GM12878 (cell line): ENCODE measurements around the gene SLC15A1. TPM values are rescaled to one million over a fixed set of nuclear protein-coding genes. Genes with fewer than 3 reads are reported as not detected.

ENCODE experiments used
- ATAC-seq: fragments of 200-7000 bp; cut with Tn5 transposase; 3 replicates; pipeline ENCODE4 v1.9.1; 2020; ENCODE audit warnings: mild to moderate bottlenecking, moderate library complexity
- BruUV-seq: library from RNA; stranded (reverse); fragments of 400-500 nt; replicated peaks from 2 replicates; lab custom pipeline; 2021; lab: Mats Ljungman, UMichigan
- CTCF ChIA-PET: fragments of 300-600 bp; sonication (Branson Sonifier 250); formaldehyde crosslinking; extraction: SDS; loops from one replicate; lab custom pipeline; 2021; ENCODE audit warnings: inconsistent platforms; lab: Yijun Ruan, JAX
- POLR2A ChIA-PET: fragments of 350-600 bp; formaldehyde crosslinking; extraction: SDS; loops from one replicate; lab custom pipeline; 2021; ENCODE audit warnings: inconsistent platforms; lab: Charles Lee
- RAD21 ChIA-PET: fragments of 300-600 bp; sonication (Branson Sonifier 250); formaldehyde crosslinking; loops from one replicate; lab custom pipeline; 2023; ENCODE audit warnings: antibody characterized with exemption; ENCODE audit not compliant: unreplicated experiment; lab: Charles Lee
- SMC1A ChIA-PET: fragments of 300-600 bp; sonication (Branson Sonifier 250); formaldehyde crosslinking; loops from one replicate; lab custom pipeline; 2023; ENCODE audit not compliant: unreplicated experiment, uncharacterized antibody; lab: Charles Lee
- DNase-seq: peaks from one replicate; pipeline ENCODE4 v3.0.0-alpha.2; 2011; ENCODE audit warnings: low read depth, low spot score
- FAIRE-seq: peaks from 3 replicates; lab custom pipeline; 2011; peaks lifted over from hg19 to GRCh38; lab: Jason Lieb, UNC
- H2AFZ ChIP-seq: 2 replicates; pipeline ENCODE4 v1.6.0; 2011; ENCODE audit warnings: low read depth, low read length, control low read depth; ENCODE audit not compliant: control insufficient read depth
- H3K27ac ChIP-seq: 2 replicates; pipeline ENCODE4 v1.5.1; 2011; ENCODE audit warnings: control low read depth; ENCODE audit not compliant: control insufficient read depth, insufficient read depth
- H3K27me3 ChIP-seq, 2 experiments: replicated peaks in 1 of 2; 2 replicates each; pipeline versions ENCODE4 v1.6.0 to v1.6.1; 2011; ENCODE audit warnings: low read length in 1 of 2; ENCODE audit not compliant: control insufficient read depth in 2 of 2, insufficient read depth in 2 of 2
- H3K36me3 ChIP-seq, 2 experiments: 2 replicates each; pipeline ENCODE4 v1.5.1; 2011; ENCODE audit warnings: low read length in 1 of 2; ENCODE audit not compliant: control insufficient read depth in 2 of 2, insufficient read depth in 2 of 2
- H3K4me1 ChIP-seq: 2 replicates; pipeline ENCODE4 v1.6.1; 2011; ENCODE audit warnings: mild to moderate bottlenecking, low read length, moderate library complexity, mixed read lengths; ENCODE audit not compliant: control insufficient read depth, insufficient read depth
- H3K4me2 ChIP-seq: 2 replicates; pipeline ENCODE4 v1.6.0; 2011; ENCODE audit warnings: control low read depth; ENCODE audit not compliant: control insufficient read depth, insufficient read depth
- H3K4me3 ChIP-seq: fragments of 200-600 bp; sonication (generic); 2 replicates; pipeline ENCODE4 v1.5.1; 2016
- H3K79me2 ChIP-seq: 2 replicates; pipeline ENCODE4 v1.6.0; 2011; ENCODE audit warnings: low read length; ENCODE audit not compliant: control insufficient read depth, insufficient read depth
- H3K9ac ChIP-seq: 2 replicates; pipeline ENCODE4 v1.8.0; 2011; ENCODE audit warnings: low read length, control low read depth, mixed read lengths; ENCODE audit not compliant: control insufficient read depth, insufficient read depth
- H3K9me3 ChIP-seq: replicated peaks from 3 replicates; pipeline ENCODE4 v1.5.1; 2011; ENCODE audit warnings: mild to moderate bottlenecking, low read length; ENCODE audit not compliant: control insufficient read depth, insufficient read depth
- H4K20me1 ChIP-seq: 2 replicates; pipeline ENCODE4 v1.6.0; 2011; ENCODE audit not compliant: control insufficient read depth, insufficient read depth
- BMI1 ChIP-seq: fragments of 450-650 bp; IDR thresholded peaks from 2 replicates; pipeline ENCODE4 v1.6.1; 2016; ENCODE audit warnings: mild to moderate bottlenecking, moderate library complexity, borderline replicate concordance
- CREM ChIP-seq: IDR thresholded peaks from 2 replicates; pipeline ENCODE4 v1.6.1; 2014; ENCODE audit warnings: antibody characterized with exemption, low read depth
- FOS ChIP-seq: IDR thresholded peaks from 3 replicates; pipeline ENCODE4 v1.6.1; 2011; ENCODE audit warnings: borderline replicate concordance; ENCODE audit not compliant: insufficient read length; ENCODE audit errors: extremely low read depth
- HCFC1 ChIP-seq: fragments of 150-350 bp; IDR thresholded peaks from 2 replicates; pipeline ENCODE4 v1.6.1; 2014; ENCODE audit warnings: low read length
- IRF4 ChIP-seq: IDR thresholded peaks from 2 replicates; pipeline ENCODE4 v1.6.1; 2011; ENCODE audit warnings: low read depth, low read length
- LARP7 ChIP-seq: fragments of 450-650 bp; IDR thresholded peaks from 2 replicates; pipeline ENCODE4 v1.6.1; 2017; ENCODE audit warnings: mild to moderate bottlenecking
- PML ChIP-seq: IDR thresholded peaks from 2 replicates; pipeline ENCODE4 v1.6.1; 2012; ENCODE audit warnings: low read length, inconsistent platforms
- SIX5 ChIP-seq: IDR thresholded peaks from 2 replicates; pipeline ENCODE4 v1.6.1; 2011; ENCODE audit warnings: mild to moderate bottlenecking, low read depth, low read length, moderate library complexity; ENCODE audit not compliant: severe bottlenecking
- SREBF1 ChIP-seq: IDR thresholded peaks from 2 replicates; pipeline ENCODE4 v1.6.1; 2012; ENCODE audit warnings: mild to moderate bottlenecking, low read length
- SRF ChIP-seq, 2 experiments: IDR thresholded peaks; 2 replicates each; pipeline ENCODE4 v1.6.1; 2011; ENCODE audit warnings: low read depth in 2 of 2, low read length in 2 of 2, mild to moderate bottlenecking in 1 of 2, moderate library complexity in 1 of 2
- STAT1 ChIP-seq: fragments of 450-650 bp; conservative IDR thresholded peaks from 2 replicates; pipeline ENCODE4 v1.6.1; 2014; ENCODE audit warnings: antibody characterized with exemption, mild to moderate bottlenecking
- ZNF274 ChIP-seq: IDR thresholded peaks from one replicate; pipeline ENCODE4 v1.8.0; 2011; ENCODE audit not compliant: insufficient read length, insufficient read depth
- WGBS: methylation state at CpG from one replicate; pipeline ENCODE4 v1.1.6; 2016; ENCODE audit warnings: low lambda C conversion rate; ENCODE audit not compliant: insufficient replicate concordance, insufficient coverage; ENCODE audit errors: missing lambda C conversion rate; 5-methylcytosine and 5-hydroxymethylcytosine counted together
- in situ Hi-C: fragments of 300-500 bp; cut with MboI; formaldehyde crosslinking; loops from 9 replicates; pipeline ENCODE4 v1.14.3; 2018; ENCODE audit warnings: mixed read lengths
- intact Hi-C: fragments of 100-400 bp; cut with micrococcal nuclease; formaldehyde crosslinking; loops from one replicate; pipeline ENCODE4 v1.14.2; 2022; ENCODE audit not compliant: unreplicated experiment
- polyA plus RNA-seq, 11 experiments: library from polyadenylated mRNA; depleted of rRNA in 4 of 11; unstranded in 6 of 11; stranded (reverse) in 5 of 11; fragments of >200 nt; fragmentation: Nextera tagmentation in 4 of 11; fragmentation: Illumina TruSeq in 1 of 11; extraction: Ambion mirVana in 4 of 11; extraction: Trizol in 1 of 11; gene quantifications; 1 replicate in 1 of 11; 2 replicates in 10 of 11; pipeline versions ENCODE4 v1.2.1 to v1.2.3, GENCODE V29; 2011 to 2016; ENCODE audit warnings: inconsistent platforms in 2 of 11, missing spikeins in 2 of 11, low read depth in 1 of 11
- total RNA-seq, 4 experiments: library from RNA; depleted of rRNA in 3 of 4; stranded (reverse); fragments of >200 nt in 3 of 4; fragmentation: Illumina TruSeq in 1 of 4; extraction: Trizol in 1 of 4; gene quantifications; 2 replicates each; pipeline versions ENCODE4 v1.2.1 to v1.2.3, GENCODE V29; 2013 to 2021
- TF ChIP-seq, protein P1 (sequence below): fragments of 450-650 bp; IDR thresholded peaks from 2 replicates; pipeline ENCODE4 v1.6.1; 2017; ENCODE audit warnings: mild to moderate bottlenecking, low read depth, inconsistent platforms; ENCODE audit not compliant: poor library complexity, severe bottlenecking
- TF ChIP-seq, protein P2 (sequence below): fragments of 450-650 bp; IDR thresholded peaks from 2 replicates; pipeline ENCODE4 v1.6.1; 2017; ENCODE audit warnings: mild to moderate bottlenecking, moderate library complexity

Gene SLC15A1
- total and polyA plus RNA-seq, 10 of the 15 experiments (the other 5 are each of a cell fraction or from before 2014, with no cell fraction given) = not detected

DNA sequence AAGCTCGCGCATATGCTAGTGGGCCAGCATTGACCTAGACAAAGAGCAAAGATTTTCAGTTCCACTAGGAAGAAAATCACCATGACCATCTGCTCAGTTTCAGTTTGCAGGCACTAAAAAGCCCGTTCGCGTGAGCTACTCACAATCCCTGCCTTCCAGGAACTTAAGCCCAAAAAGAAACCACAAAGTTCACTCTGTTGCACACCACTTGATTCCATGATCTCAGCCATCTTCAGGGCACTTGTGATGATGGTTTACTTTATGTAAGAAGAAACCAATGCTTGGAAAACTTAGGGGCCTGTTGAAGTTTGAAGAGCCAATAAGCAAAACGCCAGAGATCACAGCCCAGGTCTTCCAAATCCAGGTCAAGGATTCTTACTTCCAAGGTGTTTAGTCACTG is 45.0 kb upstream of the SLC15A1 start:
- Histone ChIP-seq H3K27ac (no peak overlapping the region), H2AFZ (no peak overlapping the region)
- no TSS peak for BruUV-seq
- intact Hi-C loops = no loop called here
- no peak for TF ChIP-seq IRF4
- TF ChIP-seq CREM = no peak
- TF ChIP-seq SRF (IDR thresholded peaks at IDR 0.05; ENCODE audit: low read depth in 2 of 2, low read length in 2 of 2) = no peak
- TF ChIP-seq ZNF274 = no peak
- TF ChIP-seq FOS = no peak
- TF ChIP-seq SREBF1 = no peak
- no peak for TF ChIP-seq PML
- TF ChIP-seq, all 136 proteins: peak for 0
- Histone ChIP-seq H3K4me1 (no peaks in the 10 kb centered on the region), H3K9ac (no peak overlapping the region), H4K20me1 (no peaks in the 10 kb centered on the region), H3K4me3 (no peak overlapping the region), H3K27me3 (no peaks in the 10 kb centered on the region), H3K36me3 (no peaks in the 10 kb centered on the region), H3K79me2 (no peaks in the 10 kb centered on the region), H3K9me3 (no peaks in the 10 kb centered on the region), H3K4me2 (no peak overlapping the region)
- no peak for ATAC-seq
- SMC1A ChIA-PET = interaction anchor here (1.0 to 2.4 kb wide), 3 partner anchors 24 to 43 kb away, joined by 3 to 5 read pairs (median 3); no protein-coding TSS in a partner anchor
- CTCF ChIA-PET = interaction anchor here (1.4 to 5.2 kb wide), 4 partner anchors 8 to 110 kb away, joined by 3 to 25 read pairs (median 4); no protein-coding TSS in a partner anchor
- POLR2A ChIA-PET = no interaction called here
- WGBS = 80% methylated on average over 6 of the region's 6 CpGs
- DNase-seq = no peak
- RAD21 ChIA-PET = no interaction called here
- in situ Hi-C loops = no loop called here
- no peak for FAIRE-seq

DNA sequence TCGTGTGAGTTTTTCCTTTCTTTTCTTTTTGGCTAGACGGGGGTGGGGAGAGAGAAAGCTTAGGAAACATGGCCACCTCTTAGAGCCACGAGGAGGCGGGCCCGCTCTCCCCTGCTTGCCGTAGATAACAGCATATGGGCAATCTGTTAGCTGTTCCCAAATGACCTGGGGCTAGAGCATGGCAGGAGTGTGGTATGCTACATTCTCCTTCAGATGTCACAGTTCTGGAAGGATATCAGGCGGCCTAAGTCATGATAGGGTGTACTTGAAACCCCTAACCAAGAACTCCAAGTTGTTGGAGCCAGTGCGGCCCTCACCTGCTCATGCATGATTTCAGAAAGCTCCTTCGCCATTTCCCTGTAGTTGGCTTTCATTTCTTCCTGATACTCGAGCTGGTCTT is 44.3 kb upstream of the SLC15A1 start:
- Histone ChIP-seq H2AFZ (no peak overlapping the region), H3K79me2 (no peaks in the 10 kb centered on the region), H3K9ac (no peak overlapping the region), H3K36me3 (no peaks in the 10 kb centered on the region), H3K4me3 (no peak overlapping the region), H3K27ac (no peak overlapping the region), H3K27me3 (no peaks in the 10 kb centered on the region), H4K20me1 (no peaks in the 10 kb centered on the region), H3K9me3 (no peaks in the 10 kb centered on the region), H3K4me2 (no peak overlapping the region), H3K4me1 (no peaks in the 10 kb centered on the region)
- BruUV-seq = no TSS peak
- 51% methylated on average over 10 of the region's 10 CpGs for WGBS
- ChIA-PET SMC1A (interaction anchor here (1.0 to 2.4 kb wide), 4 partner anchors 24 to 43 kb away, joined by 3 to 5 read pairs (median 3); no protein-coding TSS in a partner anchor), POLR2A (no interaction called here), CTCF (interaction anchor here (1.4 to 5.2 kb wide), 4 partner anchors 9 to 110 kb away, joined by 3 to 25 read pairs (median 4); no protein-coding TSS in a partner anchor), RAD21 (no interaction called here)
- intact Hi-C loops (no loop called here), in situ Hi-C loops (no loop called here)
- DNase-seq (no peak), ATAC-seq (no peak), FAIRE-seq (no peak)
- TF ChIP-seq BMI1 (no peak), SIX5 (no peak), LARP7 (no peak), HCFC1 (no peak), STAT1 (no peak)
- TF ChIP-seq, protein P1, sequence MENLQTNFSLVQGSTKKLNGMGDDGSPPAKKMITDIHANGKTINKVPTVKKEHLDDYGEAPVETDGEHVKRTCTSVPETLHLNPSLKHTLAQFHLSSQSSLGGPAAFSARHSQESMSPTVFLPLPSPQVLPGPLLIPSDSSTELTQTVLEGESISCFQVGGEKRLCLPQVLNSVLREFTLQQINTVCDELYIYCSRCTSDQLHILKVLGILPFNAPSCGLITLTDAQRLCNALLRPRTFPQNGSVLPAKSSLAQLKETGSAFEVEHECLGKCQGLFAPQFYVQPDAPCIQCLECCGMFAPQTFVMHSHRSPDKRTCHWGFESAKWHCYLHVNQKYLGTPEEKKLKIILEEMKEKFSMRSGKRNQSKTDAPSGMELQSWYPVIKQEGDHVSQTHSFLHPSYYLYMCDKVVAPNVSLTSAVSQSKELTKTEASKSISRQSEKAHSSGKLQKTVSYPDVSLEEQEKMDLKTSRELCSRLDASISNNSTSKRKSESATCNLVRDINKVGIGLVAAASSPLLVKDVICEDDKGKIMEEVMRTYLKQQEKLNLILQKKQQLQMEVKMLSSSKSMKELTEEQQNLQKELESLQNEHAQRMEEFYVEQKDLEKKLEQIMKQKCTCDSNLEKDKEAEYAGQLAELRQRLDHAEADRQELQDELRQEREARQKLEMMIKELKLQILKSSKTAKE = no peak
- TF ChIP-seq, protein P2, sequence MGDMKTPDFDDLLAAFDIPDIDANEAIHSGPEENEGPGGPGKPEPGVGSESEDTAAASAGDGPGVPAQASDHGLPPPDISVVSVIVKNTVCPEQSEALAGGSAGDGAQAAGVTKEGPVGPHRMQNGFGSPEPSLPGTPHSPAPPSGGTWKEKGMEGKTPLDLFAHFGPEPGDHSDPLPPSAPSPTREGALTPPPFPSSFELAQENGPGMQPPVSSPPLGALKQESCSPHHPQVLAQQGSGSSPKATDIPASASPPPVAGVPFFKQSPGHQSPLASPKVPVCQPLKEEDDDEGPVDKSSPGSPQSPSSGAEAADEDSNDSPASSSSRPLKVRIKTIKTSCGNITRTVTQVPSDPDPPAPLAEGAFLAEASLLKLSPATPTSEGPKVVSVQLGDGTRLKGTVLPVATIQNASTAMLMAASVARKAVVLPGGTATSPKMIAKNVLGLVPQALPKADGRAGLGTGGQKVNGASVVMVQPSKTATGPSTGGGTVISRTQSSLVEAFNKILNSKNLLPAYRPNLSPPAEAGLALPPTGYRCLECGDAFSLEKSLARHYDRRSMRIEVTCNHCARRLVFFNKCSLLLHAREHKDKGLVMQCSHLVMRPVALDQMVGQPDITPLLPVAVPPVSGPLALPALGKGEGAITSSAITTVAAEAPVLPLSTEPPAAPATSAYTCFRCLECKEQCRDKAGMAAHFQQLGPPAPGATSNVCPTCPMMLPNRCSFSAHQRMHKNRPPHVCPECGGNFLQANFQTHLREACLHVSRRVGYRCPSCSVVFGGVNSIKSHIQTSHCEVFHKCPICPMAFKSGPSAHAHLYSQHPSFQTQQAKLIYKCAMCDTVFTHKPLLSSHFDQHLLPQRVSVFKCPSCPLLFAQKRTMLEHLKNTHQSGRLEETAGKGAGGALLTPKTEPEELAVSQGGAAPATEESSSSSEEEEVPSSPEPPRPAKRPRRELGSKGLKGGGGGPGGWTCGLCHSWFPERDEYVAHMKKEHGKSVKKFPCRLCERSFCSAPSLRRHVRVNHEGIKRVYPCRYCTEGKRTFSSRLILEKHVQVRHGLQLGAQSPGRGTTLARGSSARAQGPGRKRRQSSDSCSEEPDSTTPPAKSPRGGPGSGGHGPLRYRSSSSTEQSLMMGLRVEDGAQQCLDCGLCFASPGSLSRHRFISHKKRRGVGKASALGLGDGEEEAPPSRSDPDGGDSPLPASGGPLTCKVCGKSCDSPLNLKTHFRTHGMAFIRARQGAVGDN = no peak
